HUDEP-2 (cell line): ENCODE measurements around the gene IL36A.
A peak's percentile ranks its signal among the peaks of the same experiment; 100 is the strongest.

ENCODE experiments used
- DNase-seq, 76 experiments: peaks; one replicate each; lab custom pipeline; 2025; ENCODE audit not compliant: unreplicated experiment in 76 of 76; lab: John Stamatoyannopoulos, UW

IL36A gene

GRCh38 chr2:113005030-113005509, at the start of gene IL36A:
Gene IL36A, plus strand, starts transcription at chr2:113005459. Its CDS starts 413 bp downstream, at chr2:113005872.
- no peak for DNase-seq

- DNase-seq, result no peak
These were observed 47.7 kb upstream of the IL36A start for GRCh38 chr2:112957511-112957910.

GRCh38 chr2:112958428-112959108, 46.7 kb upstream of the IL36A start:
- DNase-seq, result peak in 38 of 76 experiments; percentile 2 to 52 (median 20)

DNA sequence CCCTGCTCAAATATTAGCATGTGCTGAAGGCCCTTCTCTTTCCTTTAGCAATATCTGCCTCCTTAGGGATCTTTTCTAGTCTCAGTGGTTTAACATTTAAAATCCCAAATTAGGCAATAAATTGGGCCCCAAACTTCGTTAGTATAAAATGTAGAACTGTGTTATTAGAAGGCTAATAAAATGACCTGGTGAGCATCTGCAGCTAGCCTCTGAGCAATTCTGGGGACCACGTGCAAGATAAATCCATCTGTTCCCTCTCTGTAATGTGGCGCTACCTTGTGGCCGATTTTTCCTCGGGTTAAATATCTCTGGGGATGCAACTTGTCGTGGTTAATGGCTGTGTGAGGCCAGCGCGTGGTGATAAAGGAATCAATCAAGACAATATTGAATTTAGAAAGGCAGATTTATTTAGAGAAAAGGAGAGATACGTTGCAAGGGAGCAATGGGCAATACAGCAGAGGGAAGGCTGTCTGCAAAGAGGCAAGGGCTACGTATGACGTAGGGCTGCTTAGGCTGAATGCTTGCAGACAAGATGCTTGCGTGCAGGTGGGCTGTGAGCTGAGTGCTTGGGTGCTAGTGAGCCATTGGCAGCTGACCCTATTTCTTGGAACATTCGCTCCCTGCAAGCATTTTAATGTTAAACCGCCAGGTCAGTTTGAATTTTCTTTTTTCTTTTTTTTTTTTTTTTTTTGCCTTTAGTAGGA, 46.0 kb upstream of the IL36A start:
- DNase-seq, result no peak

GRCh38 chr2:112960230-112960825, 44.9 kb upstream of the IL36A start:
- no peak for DNase-seq

DNA sequence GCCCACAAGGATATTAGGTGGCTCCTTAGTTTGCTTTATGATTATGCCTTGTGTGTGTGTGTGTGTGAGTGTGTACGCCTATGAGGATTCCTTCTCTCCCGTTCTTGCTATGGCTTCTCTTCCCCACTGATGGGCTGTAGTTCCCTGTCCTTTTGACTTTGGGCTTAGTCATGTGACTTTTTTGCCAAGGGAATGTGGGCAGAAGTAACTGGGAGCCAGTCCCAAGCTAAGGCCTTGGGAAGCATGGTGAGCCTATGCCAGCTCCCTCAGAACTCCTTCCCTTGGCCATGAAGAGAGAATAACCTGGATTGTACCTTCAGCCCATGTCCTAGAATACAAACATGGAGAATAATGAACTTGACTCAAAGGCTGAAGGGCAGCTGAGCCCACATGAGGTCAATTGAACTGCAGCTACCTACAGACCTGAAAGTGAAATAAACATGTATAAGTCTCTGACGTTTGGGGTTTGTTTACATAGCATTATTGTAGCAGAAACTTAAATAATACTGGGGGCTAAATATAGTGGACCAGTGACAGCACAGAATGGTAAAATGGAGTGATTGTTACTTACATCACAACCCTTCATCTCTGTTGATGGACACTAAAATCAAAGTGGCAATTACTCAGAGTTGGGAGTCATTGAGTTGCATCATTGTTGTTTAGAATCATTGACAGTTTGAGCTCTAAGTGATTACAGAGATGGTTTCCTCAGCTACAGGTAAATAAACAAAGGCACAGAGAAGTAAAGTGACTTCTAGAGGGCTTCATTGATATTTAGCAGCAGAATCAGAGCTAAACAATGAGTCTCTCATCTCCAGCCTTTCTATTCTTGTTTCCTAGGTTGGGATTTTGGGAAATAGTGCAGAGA, 42.7 kb upstream of the IL36A start:
- no peak for DNase-seq

GRCh38 chr2:112967023-112967422, 38.2 kb upstream of the IL36A start:
- DNase-seq, result no peak

GRCh38 chr2:112972423-112973086, 32.7 kb upstream of the IL36A start:
- no peak for DNase-seq

GRCh38 chr2:112973156-112973555, 32.1 kb upstream of the IL36A start:
- DNase-seq, result no peak

- DNase-seq, result no peak
These were observed 27.7 kb upstream of the IL36A start, which contains the start of gene IL36G for GRCh38 chr2:112977559-112978056. Gene IL36G, plus strand, starts transcription at chr2:112978006. Its CDS starts 633 bp downstream, at chr2:112978639.

- no peak for DNase-seq
These were observed 25.5 kb upstream of the IL36A start for GRCh38 chr2:112979731-112980130.

DNA sequence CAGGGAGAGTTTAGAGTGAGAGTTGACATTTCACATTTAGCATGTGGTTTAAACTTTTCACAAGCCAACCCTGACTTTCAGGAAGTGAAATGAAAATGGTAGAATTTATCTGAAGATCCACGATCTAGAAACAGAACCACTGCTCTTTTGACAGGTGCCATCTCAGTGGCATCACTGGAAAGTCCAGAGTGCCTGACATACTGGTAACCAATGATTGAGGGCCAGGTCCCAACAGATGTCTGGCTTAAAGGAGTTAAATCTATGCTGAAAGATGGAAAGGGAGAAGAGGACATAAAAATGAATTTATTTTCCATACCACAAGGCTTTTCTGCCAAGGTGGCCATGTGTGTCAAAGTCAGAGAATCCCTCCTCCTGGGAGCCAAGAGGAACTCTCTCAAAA, 24.7 kb upstream of the IL36A start:
- no peak for DNase-seq

GRCh38 chr2:112985090-112985489, 20.2 kb upstream of the IL36A start:
- DNase-seq, result no peak

GRCh38 chr2:112989611-112990010, 15.6 kb upstream of the IL36A start:
- no peak for DNase-seq

GRCh38 chr2:112993831-112994230, 11.4 kb upstream of the IL36A start:
- no peak for DNase-seq

DNA sequence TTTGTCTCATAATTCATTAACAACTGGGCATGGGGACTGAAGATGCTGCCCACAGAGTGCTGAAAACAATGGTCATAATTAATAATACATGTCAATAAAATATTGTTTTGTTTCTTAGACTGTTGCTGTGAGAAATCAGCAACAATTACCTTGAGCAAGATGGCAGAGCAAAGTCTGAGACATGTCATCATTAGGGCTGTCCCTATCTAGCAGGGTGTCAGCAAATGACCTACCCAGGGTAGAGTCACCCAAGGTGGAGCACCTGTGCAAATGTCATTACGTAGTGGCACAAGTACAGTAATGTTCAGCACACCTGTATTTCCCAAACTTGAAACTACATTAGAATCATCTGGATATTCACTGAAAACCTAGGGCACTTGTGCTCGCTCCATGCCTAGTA, 10.6 kb upstream of the IL36A start:
- DNase-seq, result no peak

- DNase-seq, result no peak
These were observed 9.8 kb upstream of the IL36A start for GRCh38 chr2:112995346-112995920.

GRCh38 chr2:112996635-112997034, 8.6 kb upstream of the IL36A start:
- no peak for DNase-seq

- no peak for DNase-seq
These were observed 8.1 kb upstream of the IL36A start for GRCh38 chr2:112997151-112997550.

GRCh38 chr2:113000436-113000835, 4.8 kb upstream of the IL36A start:
- no peak for DNase-seq
